Esophagus squamous epithelium (tissue), 4 donors: ENCODE data around the gene PTPA.

ENCODE experiments used
- CTCF ChIP-seq, 6 experiments: fragments of 450-650 bp in 4 of 6; fragments of 200-600 bp in 2 of 6; sonication (generic) in 2 of 6; IDR thresholded peaks; one replicate each; pipeline ENCODE4 v1.5.1; 2016 to 2019; ENCODE audit warnings: antibody characterized with exemption in 6 of 6, mild to moderate bottlenecking in 4 of 6, moderate library complexity in 4 of 6
- POLR2A ChIP-seq, 4 donors: fragments of 450-650 bp; IDR thresholded peaks; one replicate each; pipeline ENCODE4 v1.6.1; 2017; ENCODE audit warnings: antibody characterized with exemption in 4 of 4, mild to moderate bottlenecking in 4 of 4, moderate library complexity in 3 of 4

DNA sequence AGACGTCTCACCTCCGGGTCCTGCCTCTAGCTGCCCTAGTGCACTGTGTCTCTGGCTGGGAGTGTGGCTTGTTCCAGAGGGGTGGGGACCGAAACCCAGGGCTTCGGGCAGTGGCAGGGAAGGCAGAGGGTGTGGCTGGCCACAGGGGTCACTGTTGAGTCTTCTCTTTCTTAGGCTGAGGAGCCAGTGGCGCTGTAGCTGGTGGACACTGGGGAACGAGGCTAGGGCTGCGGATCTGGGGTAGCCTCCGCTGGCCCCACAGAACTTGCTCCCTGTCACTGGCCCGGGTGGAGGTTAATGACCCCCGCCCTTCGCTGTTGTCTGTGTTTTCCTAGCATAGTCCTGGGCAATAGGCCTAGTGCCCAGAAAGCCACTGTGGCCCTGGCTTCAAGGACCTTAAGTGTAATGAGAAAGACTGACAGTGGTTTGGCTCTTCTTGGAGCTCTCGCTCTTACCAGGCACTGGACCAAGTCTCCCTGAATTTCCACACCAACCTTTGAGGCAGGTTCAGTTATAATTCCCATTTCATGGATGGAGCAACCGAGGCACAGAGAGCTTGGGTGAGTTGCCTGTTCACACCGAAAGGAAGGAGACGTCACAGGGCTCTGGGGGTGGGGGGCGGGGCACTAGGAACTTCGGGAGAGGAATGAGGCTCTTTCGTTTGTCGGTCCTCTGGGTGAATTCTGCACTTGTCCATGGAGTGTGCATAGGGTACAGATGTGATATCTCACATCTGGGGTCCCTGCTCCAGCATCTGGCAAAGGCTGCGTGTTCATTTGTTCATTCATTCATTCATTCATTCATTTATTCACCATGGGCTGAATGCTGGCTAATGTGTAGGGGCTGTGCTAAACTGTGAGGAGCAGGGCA, 71.6 kb downstream of the PTPA start:
- TF ChIP-seq CTCF (IDR thresholded peaks at IDR 0.05): peak in 2 of 6 experiments; percentile 16 to 22
- TF ChIP-seq POLR2A (IDR thresholded peaks at IDR 0.05): no peak
